Rectal smooth muscle tissue (tissue), 1 donor: ENCODE data around the gene CTSZ.

Source experiments
- H3K27ac ChIP-seq: one replicate; pipeline ENCODE4 v1.7.0; 2013; ENCODE audit warnings: low read depth, low read length, inconsistent platforms
- H3K27me3 ChIP-seq: one replicate; pipeline ENCODE4 v1.7.0; 2013; ENCODE audit warnings: low read length; ENCODE audit not compliant: control insufficient read depth, insufficient read depth
- H3K36me3 ChIP-seq: one replicate; pipeline ENCODE4 v1.7.0; 2013; ENCODE audit warnings: low read length; ENCODE audit not compliant: control insufficient read depth, insufficient read depth
- H3K4me1 ChIP-seq: one replicate; pipeline ENCODE4 v1.7.0; 2013; ENCODE audit warnings: low read length; ENCODE audit not compliant: control insufficient read depth, insufficient read depth
- H3K4me3 ChIP-seq: one replicate; pipeline ENCODE4 v1.7.0; 2013; ENCODE audit warnings: low read length
- H3K9ac ChIP-seq: one replicate; pipeline ENCODE4 v1.7.0; 2013; ENCODE audit warnings: low read length

The CTSZ gene

DNA sequence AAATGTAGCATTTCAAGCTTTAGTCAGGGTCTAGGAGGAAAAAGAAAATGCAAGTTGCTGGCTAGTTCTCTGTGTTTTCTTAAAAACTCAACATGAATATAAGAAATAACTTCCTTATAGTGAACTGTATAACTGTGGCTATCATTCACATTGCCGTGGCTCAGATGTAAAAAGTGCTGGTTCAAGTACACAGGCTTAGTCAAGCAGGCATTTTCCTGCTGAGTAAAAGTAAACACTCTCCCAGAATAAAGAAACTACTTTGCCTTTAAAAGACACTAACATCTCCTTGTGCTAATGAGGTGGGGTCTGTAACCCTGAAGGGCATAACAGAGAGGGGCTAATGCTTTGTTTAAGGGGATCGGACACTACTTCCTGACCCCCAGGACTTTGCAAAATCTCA, 21.8 kb upstream of the CTSZ start:
- H3K27me3 ChIP-seq, result no peaks in the 10 kb centered on the region
- no peak overlapping the region for H3K9ac ChIP-seq
- H3K4me1 ChIP-seq, result peaks cover 28% of the 10 kb centered on the region
- H3K27ac ChIP-seq, result no peak overlapping the region
- no peak overlapping the region for H3K4me3 ChIP-seq
- peaks cover 17% of the 10 kb centered on the region for H3K36me3 ChIP-seq

GRCh38 chr20:59027741-59028320, 20.8 kb upstream of the CTSZ start:
- Histone ChIP-seq H3K4me3 (no peak overlapping the region), H3K9ac (no peak overlapping the region), H3K27ac (no peak overlapping the region), H3K27me3 (no peaks in the 10 kb centered on the region), H3K4me1 (peaks cover 27% of the 10 kb centered on the region), H3K36me3 (peaks cover 24% of the 10 kb centered on the region)

DNA sequence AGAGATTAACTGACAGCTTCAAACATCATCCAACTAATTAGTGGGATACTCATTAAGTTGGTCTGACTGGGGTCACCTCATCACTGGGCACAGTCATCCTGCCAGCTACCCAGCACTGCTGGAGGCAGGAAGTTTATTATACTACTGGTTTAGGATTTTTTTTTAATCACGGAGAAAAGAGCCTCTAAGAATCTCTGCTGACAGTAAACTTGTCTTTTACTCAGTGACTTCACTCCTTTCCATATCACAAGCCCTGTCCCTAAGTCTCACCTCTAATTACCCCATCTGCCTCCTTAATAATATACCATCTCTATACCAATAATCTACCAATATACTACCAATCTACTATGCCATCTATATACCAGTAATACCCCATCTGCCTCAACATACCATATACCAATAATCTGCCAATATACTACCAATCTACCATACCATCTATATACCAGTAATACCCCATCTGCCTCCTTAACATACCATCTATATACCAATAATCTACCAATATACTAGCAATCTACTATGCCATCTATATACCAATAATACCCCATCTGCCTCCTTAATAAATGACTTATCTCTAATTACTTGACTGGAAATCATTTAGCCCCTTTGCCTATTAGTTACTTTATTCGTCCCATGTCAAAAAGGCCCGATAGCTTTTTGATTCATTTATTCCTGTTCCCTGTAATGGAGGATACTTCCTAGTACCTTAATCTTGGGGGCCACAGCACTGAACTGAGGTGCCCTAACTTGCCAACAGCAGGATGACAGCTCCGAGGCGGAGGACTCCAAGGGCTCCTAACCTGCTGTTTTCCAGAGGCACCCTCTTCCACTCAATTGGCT, 20.1 kb upstream of the CTSZ start:
- Histone ChIP-seq H3K27ac (no peak overlapping the region), H3K9ac (no peak overlapping the region), H3K27me3 (no peaks in the 10 kb centered on the region)

DNA sequence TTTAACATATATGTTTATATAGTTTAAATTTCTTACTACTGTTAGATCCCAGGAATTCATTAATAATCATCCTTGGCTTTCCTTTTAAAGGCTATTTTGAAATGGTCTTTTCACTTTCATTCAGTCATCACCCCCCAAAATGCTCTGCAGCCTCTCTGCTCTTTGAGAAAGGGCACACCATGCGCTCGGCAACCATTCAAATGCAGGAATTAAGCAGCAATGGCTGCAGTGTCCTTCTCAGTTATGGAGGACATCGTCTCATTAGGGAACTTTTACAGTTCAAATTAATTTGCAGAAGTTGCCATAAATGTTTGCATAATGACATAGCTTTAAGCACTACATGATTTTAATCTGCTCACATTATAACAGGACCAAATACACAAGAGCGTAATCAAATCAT, 18.5 kb upstream of the CTSZ start:
- H3K9ac ChIP-seq, result no peak overlapping the region
- peaks cover 19% of the 10 kb centered on the region for H3K4me1 ChIP-seq
- H3K27me3 ChIP-seq, result no peaks in the 10 kb centered on the region
- H3K4me3 ChIP-seq, result no peak overlapping the region
- H3K27ac ChIP-seq, result no peak overlapping the region
- peaks cover 28% of the 10 kb centered on the region for H3K36me3 ChIP-seq

More for the DNA sequence above, 20.1 kb upstream of the CTSZ start:
- Histone ChIP-seq H3K4me1 (peaks cover 25% of the 10 kb centered on the region), H3K4me3 (no peak overlapping the region), H3K36me3 (peaks cover 28% of the 10 kb centered on the region)

- Histone ChIP-seq H3K27ac (no peak overlapping the region), H3K27me3 (no peaks in the 10 kb centered on the region), H3K4me1 (peaks cover 17% of the 10 kb centered on the region), H3K4me3 (no peak overlapping the region), H3K9ac (no peak overlapping the region), H3K36me3 (peaks cover 26% of the 10 kb centered on the region)
Measured at GRCh38 chr20:59025086-59025485, 18.0 kb upstream of the CTSZ start.

DNA sequence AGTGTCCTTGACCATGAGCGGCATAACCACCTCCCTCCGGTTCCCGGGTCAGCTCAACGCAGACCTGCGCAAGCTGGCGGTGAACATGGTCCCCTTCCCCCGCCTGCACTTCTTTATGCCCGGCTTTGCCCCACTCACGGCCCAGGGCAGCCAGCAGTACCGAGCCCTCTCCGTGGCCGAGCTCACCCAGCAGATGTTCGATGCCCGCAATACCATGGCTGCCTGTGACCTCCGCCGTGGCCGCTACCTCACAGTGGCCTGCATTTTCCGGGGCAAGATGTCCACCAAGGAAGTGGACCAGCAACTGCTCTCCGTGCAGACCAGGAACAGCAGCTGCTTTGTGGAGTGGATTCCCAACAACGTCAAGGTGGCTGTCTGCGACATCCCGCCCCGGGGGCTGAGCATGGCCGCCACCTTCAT, 17.1 kb upstream of the CTSZ start:
- H3K4me3 ChIP-seq, result no peak overlapping the region
- H3K4me1 ChIP-seq, result peaks cover 12% of the 10 kb centered on the region
- no peak overlapping the region for H3K9ac ChIP-seq
- peaks cover 25% of the 10 kb centered on the region for H3K36me3 ChIP-seq
- H3K27ac ChIP-seq, result no peak overlapping the region
- H3K27me3 ChIP-seq, result no peaks in the 10 kb centered on the region

GRCh38 chr20:59023616-59024015, 16.6 kb upstream of the CTSZ start:
- H3K9ac ChIP-seq, result no peak overlapping the region
- H3K27ac ChIP-seq, result no peak overlapping the region

GRCh38 chr20:59022754-59023153, 15.7 kb upstream of the CTSZ start:
- peaks cover 25% of the 10 kb centered on the region for H3K36me3 ChIP-seq
- H3K27me3 ChIP-seq, result no peaks in the 10 kb centered on the region
- peaks cover 3% of the 10 kb centered on the region for H3K4me1 ChIP-seq
- no peak overlapping the region for H3K27ac ChIP-seq
- H3K4me3 ChIP-seq, result no peak overlapping the region
- no peak overlapping the region for H3K9ac ChIP-seq

More at GRCh38 chr20:59023616-59024015, 16.6 kb upstream of the CTSZ start:
- H3K27me3 ChIP-seq, result no peaks in the 10 kb centered on the region
- peaks cover 7% of the 10 kb centered on the region for H3K4me1 ChIP-seq
- H3K4me3 ChIP-seq, result no peak overlapping the region
- peaks cover 25% of the 10 kb centered on the region for H3K36me3 ChIP-seq

GRCh38 chr20:59020938-59021551, 14.0 kb upstream of the CTSZ start:
- no peaks in the 10 kb centered on the region for H3K4me1 ChIP-seq
- H3K27ac ChIP-seq, result no peak overlapping the region
- no peak overlapping the region for H3K4me3 ChIP-seq
- H3K27me3 ChIP-seq, result no peaks in the 10 kb centered on the region
- no peak overlapping the region for H3K9ac ChIP-seq
- H3K36me3 ChIP-seq, result peaks cover 17% of the 10 kb centered on the region

DNA sequence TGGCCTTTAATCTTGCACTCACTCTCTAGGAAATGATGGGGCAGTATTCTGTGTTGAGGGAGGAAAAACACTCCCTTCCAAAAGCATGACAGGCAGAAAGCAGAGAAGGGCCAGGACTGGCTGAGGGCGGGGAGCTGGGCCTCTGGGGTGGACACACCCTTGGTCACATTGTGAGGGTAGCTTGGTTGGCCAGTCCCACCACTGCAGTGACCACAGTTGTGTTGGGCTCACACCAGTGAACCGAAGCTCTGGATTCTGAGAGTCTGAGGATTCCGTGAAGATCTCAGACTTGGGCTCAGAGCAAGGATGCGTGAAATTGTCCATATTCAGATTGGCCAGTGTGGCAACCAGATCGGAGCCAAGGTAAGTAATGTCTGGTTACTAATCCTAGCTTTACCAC, 12.2 kb upstream of the CTSZ start, which contains the start of gene TUBB1:
Gene TUBB1 (plus strand): TSS at position 213 of the 400 bp plus-strand sequence. CDS start 94 bp downstream, at position 307.
- no peaks in the 10 kb centered on the region for H3K4me1 ChIP-seq
- no peak within 1 kb of the TSS for H3K27ac ChIP-seq
- no peak within 1 kb of the TSS for H3K4me3 ChIP-seq
- no peaks in the 10 kb centered on the region for H3K27me3 ChIP-seq
- no peak within 1 kb of the TSS for H3K9ac ChIP-seq
- peaks cover 14% of the 10 kb centered on the region for H3K36me3 ChIP-seq

GRCh38 chr20:59018817-59019216, 11.8 kb upstream of the CTSZ start:
- peaks cover 11% of the 10 kb centered on the region for H3K36me3 ChIP-seq
- H3K9ac ChIP-seq, result no peak overlapping the region
- H3K27ac ChIP-seq, result no peak overlapping the region
- no peaks in the 10 kb centered on the region for H3K4me1 ChIP-seq
- no peak overlapping the region for H3K4me3 ChIP-seq
- no peaks in the 10 kb centered on the region for H3K27me3 ChIP-seq

GRCh38 chr20:59017493-59018231, 10.6 kb upstream of the CTSZ start:
- Histone ChIP-seq H3K4me3 (no peak overlapping the region), H3K27ac (no peak overlapping the region), H3K27me3 (no peaks in the 10 kb centered on the region), H3K9ac (no peak overlapping the region), H3K4me1 (no peaks in the 10 kb centered on the region), H3K36me3 (peaks cover 2% of the 10 kb centered on the region)
